Smooth muscle cell (in vitro differentiated cells): ENCODE measurements around the gene HAPLN2. TPM values are rescaled to one million over a fixed set of nuclear protein-coding genes. Genes with fewer than 3 reads are reported as not detected.
A peak's percentile ranks its signal among the peaks of the same experiment; 100 is the strongest.

Experiments
- DNase-seq: peaks from one replicate; lab custom pipeline; 2025; ENCODE audit not compliant: unreplicated experiment; lab: John Stamatoyannopoulos, UW
- H2AFZ ChIP-seq: fragments of 200-600 bp; sonication (generic); 2 replicates; pipeline ENCODE4 v1.6.0; 2016; ENCODE audit warnings: antibody characterized with exemption, low read depth, mild to moderate bottlenecking
- H3F3A ChIP-seq: fragments of 200-600 bp; sonication (generic); 2 replicates; pipeline ENCODE4 v1.6.0; 2017; ENCODE audit warnings: antibody characterized with exemption, low read depth
- H3K27ac ChIP-seq: fragments of 200-600 bp; sonication (generic); 2 replicates; pipeline ENCODE4 v1.5.1; 2016; ENCODE audit warnings: low read depth, mild to moderate bottlenecking
- H3K27me3 ChIP-seq: fragments of 200-600 bp; sonication (generic); 2 replicates; pipeline ENCODE4 v1.6.1; 2016; ENCODE audit warnings: low read depth, mild to moderate bottlenecking
- H3K36me3 ChIP-seq: fragments of 200-600 bp; sonication (generic); 2 replicates; pipeline ENCODE4 v1.5.1; 2016; ENCODE audit warnings: low read depth
- H3K4me1 ChIP-seq: fragments of 200-600 bp; sonication (generic); 2 replicates; pipeline ENCODE4 v1.5.1; 2016; ENCODE audit warnings: low read depth
- H3K4me2 ChIP-seq: fragments of 200-600 bp; sonication (generic); 2 replicates; pipeline ENCODE4 v1.6.0; 2016; ENCODE audit warnings: mild to moderate bottlenecking
- H3K4me3 ChIP-seq: fragments of 200-600 bp; sonication (generic); 2 replicates; pipeline ENCODE4 v1.5.1; 2016; ENCODE audit warnings: mild to moderate bottlenecking
- H3K79me2 ChIP-seq: fragments of 200-600 bp; sonication (generic); 2 replicates; pipeline ENCODE4 v1.6.0; 2016; ENCODE audit warnings: low read depth, mild to moderate bottlenecking
- H3K9ac ChIP-seq: fragments of 200-600 bp; sonication (generic); 2 replicates; pipeline ENCODE4 v1.6.0; 2016; ENCODE audit warnings: low read depth
- H3K9me3 ChIP-seq: fragments of 200-600 bp; sonication (generic); replicated peaks from 2 replicates; pipeline ENCODE4 v1.5.1; 2016; ENCODE audit warnings: low read depth
- H4K20me1 ChIP-seq: fragments of 200-600 bp; sonication (generic); 2 replicates; pipeline ENCODE4 v1.6.0; 2016; ENCODE audit warnings: low read depth
- WGBS: methylation state at CpG from one replicate; pipeline ENCODE4 v1.1.7; 2016; ENCODE audit warnings: low lambda C conversion rate; 5-methylcytosine and 5-hydroxymethylcytosine counted together
- polyA plus RNA-seq: library from polyadenylated mRNA; unstranded; fragments of >200 nt; fragmentation: Nextera tagmentation; extraction: Ambion mirVana; gene quantifications from 2 replicates; pipeline ENCODE4 v1.2.1, GENCODE V29; 2016
- total RNA-seq: library from RNA; depleted of rRNA; stranded (reverse); fragments of >200 nt; gene quantifications from 2 replicates; pipeline ENCODE4 v1.2.3, GENCODE V29; 2014
- TF ChIP-seq, protein P1 (sequence below): fragments of 200-600 bp; sonication (generic); IDR thresholded peaks from 2 replicates; pipeline ENCODE4 v1.5.1; 2017; ENCODE audit warnings: borderline replicate concordance, mild to moderate bottlenecking, antibody characterized with exemption; ENCODE audit not compliant: insufficient read depth, poor library complexity, severe bottlenecking

The HAPLN2 gene
- total and polyA plus RNA-seq, 2 experiments from 2014 or later: 1.00 TPM; not detected in 1

- H3K27me3 ChIP-seq: no peaks in the 10 kb centered on the region
Measured at GRCh38 chr1:156591181-156591431, 28.1 kb upstream of the HAPLN2 start.

GRCh38 chr1:156591432-156592157 is 27.6 kb upstream of the HAPLN2 start, which contains the start of gene NAXE:
Gene NAXE (plus strand): TSS chr1:156591776. CDS start chr1:156591805, 29 bp downstream.
- H3K27ac ChIP-seq: peak within 1 kb of the TSS; percentile 32
- peak within 1 kb of the TSS; percentile 100 for H2AFZ ChIP-seq
- no peaks in the 10 kb centered on the region for H3K79me2 ChIP-seq
- no peaks in the 10 kb centered on the region for H3K27me3 ChIP-seq
- peak within 1 kb of the TSS; percentile 73 for H3K9ac ChIP-seq
- WGBS: under 1% methylated on average over 58 of the region's 60 CpGs
- peak within 1 kb of the TSS; percentile 91 for H3K4me3 ChIP-seq
- H3F3A ChIP-seq: peaks cover 4% of the 10 kb centered on the region
- no peaks in the 10 kb centered on the region for H4K20me1 ChIP-seq
- H3K9me3 ChIP-seq: no peaks in the 10 kb centered on the region
- peaks cover 11% of the 10 kb centered on the region for H3K4me1 ChIP-seq
- DNase-seq: peak; percentile 26
- H3K36me3 ChIP-seq: no peaks in the 10 kb centered on the region
- TF ChIP-seq, protein P1, sequence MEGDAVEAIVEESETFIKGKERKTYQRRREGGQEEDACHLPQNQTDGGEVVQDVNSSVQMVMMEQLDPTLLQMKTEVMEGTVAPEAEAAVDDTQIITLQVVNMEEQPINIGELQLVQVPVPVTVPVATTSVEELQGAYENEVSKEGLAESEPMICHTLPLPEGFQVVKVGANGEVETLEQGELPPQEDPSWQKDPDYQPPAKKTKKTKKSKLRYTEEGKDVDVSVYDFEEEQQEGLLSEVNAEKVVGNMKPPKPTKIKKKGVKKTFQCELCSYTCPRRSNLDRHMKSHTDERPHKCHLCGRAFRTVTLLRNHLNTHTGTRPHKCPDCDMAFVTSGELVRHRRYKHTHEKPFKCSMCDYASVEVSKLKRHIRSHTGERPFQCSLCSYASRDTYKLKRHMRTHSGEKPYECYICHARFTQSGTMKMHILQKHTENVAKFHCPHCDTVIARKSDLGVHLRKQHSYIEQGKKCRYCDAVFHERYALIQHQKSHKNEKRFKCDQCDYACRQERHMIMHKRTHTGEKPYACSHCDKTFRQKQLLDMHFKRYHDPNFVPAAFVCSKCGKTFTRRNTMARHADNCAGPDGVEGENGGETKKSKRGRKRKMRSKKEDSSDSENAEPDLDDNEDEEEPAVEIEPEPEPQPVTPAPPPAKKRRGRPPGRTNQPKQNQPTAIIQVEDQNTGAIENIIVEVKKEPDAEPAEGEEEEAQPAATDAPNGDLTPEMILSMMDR: no peak
- H3K4me2 ChIP-seq: peak within 1 kb of the TSS; percentile 95

More at GRCh38 chr1:156591181-156591431, 28.1 kb upstream of the HAPLN2 start:
- Histone ChIP-seq H3K4me2 (peak overlapping the region; percentile 95), H3F3A (peaks cover 4% of the 10 kb centered on the region), H3K27ac (peak overlapping the region; percentile 32), H3K4me3 (peak overlapping the region; percentile 91), H3K36me3 (no peaks in the 10 kb centered on the region), H3K79me2 (no peaks in the 10 kb centered on the region), H3K4me1 (peaks cover 11% of the 10 kb centered on the region), H4K20me1 (no peaks in the 10 kb centered on the region), H2AFZ (peak overlapping the region; percentile 100), H3K9ac (peak overlapping the region; percentile 72), H3K9me3 (no peaks in the 10 kb centered on the region)
- TF ChIP-seq, protein P1: no peak
- 25% methylated on average over 6 of the region's 6 CpGs for WGBS
- no peak for DNase-seq

- peak overlapping the region; percentile 95 for H3K4me2 ChIP-seq
- H3K4me1 ChIP-seq: peaks cover 11% of the 10 kb centered on the region
- peak overlapping the region; percentile 85 for H2AFZ ChIP-seq
- peak overlapping the region; percentile 73 for H3K9ac ChIP-seq
- no peaks in the 10 kb centered on the region for H3K79me2 ChIP-seq
- H3K4me3 ChIP-seq: peak overlapping the region; percentile 91
- H3K36me3 ChIP-seq: no peaks in the 10 kb centered on the region
- WGBS: 61% methylated on average over 16 of the region's 16 CpGs
- H3K27ac ChIP-seq: no peak overlapping the region
- TF ChIP-seq, protein P1: no peak
- H3K27me3 ChIP-seq: no peaks in the 10 kb centered on the region
- DNase-seq: no peak
- no peaks in the 10 kb centered on the region for H3K9me3 ChIP-seq
- H3F3A ChIP-seq: peaks cover 4% of the 10 kb centered on the region
- H4K20me1 ChIP-seq: no peaks in the 10 kb centered on the region
Measured at GRCh38 chr1:156592158-156592909, 26.9 kb upstream of the HAPLN2 start.
